HepG2 (cell line): ENCODE data around the gene HACD2. TPM values are rescaled to one million over a fixed set of nuclear protein-coding genes. Genes with fewer than 3 reads are reported as not detected.
"Not testable (repeated sequence)": the region's sequence is repeated elsewhere in the genome, so short reads cannot be mapped to it uniquely, and the experiment has no call there.

Experiments
- ATAC-seq: fragments of 200-7000 bp; cut with Tn5 transposase; 3 replicates; pipeline ENCODE4 v1.9.1; 2020; ENCODE audit warnings: mild to moderate bottlenecking, moderate library complexity
- BruUV-seq: library from RNA; stranded (reverse); fragments of 400-500 nt; replicated peaks from 2 replicates; lab custom pipeline; 2021; lab: Mats Ljungman, UMichigan
- CTCF ChIA-PET: fragments of 300-600 bp; formaldehyde crosslinking; extraction: SDS; loops from one replicate; lab custom pipeline; 2021; ENCODE audit warnings: low total read pairs, inconsistent platforms, low intra/inter-chr PET ratio; lab: Yijun Ruan, JAX
- POLR2A ChIA-PET: fragments of 350-600 bp; sonication (Branson Sonifier 250); formaldehyde crosslinking; loops from one replicate; lab custom pipeline; 2020; ENCODE audit warnings: antibody characterized with exemption, inconsistent platforms; lab: Yijun Ruan, JAX
- DNase-seq: peaks from one replicate; pipeline ENCODE4 v3.0.0-alpha.2; 2015; ENCODE audit warnings: low spot score
- FAIRE-seq: peaks from 3 replicates; lab custom pipeline; 2011; peaks lifted over from hg19 to GRCh38; lab: Jason Lieb, UNC
- H2AFZ ChIP-seq: one replicate; pipeline ENCODE4 v1.6.1; 2011; ENCODE audit warnings: low read length, inconsistent platforms
- H3K27ac ChIP-seq: fragments of 300-600 bp; 3 replicates; pipeline ENCODE4 v1.8.0; 2011; ENCODE audit warnings: mixed run types, mild to moderate bottlenecking, mixed read lengths, low read length, inconsistent platforms; ENCODE audit not compliant: insufficient read depth; ENCODE audit errors: extremely low read length
- H3K27me3 ChIP-seq, 2 experiments: fragments of 200-600 bp in 1 of 2; 2 replicates in 1 of 2; 3 replicates in 1 of 2; pipeline versions ENCODE4 v1.6.0 to v1.8.0; 2011; ENCODE audit warnings: low read length in 2 of 2, mild to moderate bottlenecking in 2 of 2, moderate library complexity in 2 of 2, inconsistent platforms in 1 of 2; ENCODE audit not compliant: insufficient read depth in 2 of 2, control insufficient read depth in 1 of 2
- H3K36me3 ChIP-seq, 2 experiments: fragments of 200-600 bp in 1 of 2; replicated peaks in 1 of 2; 2 replicates in 1 of 2; 3 replicates in 1 of 2; pipeline versions ENCODE4 v1.5.1 to v1.8.0; 2011; ENCODE audit warnings: low read length in 2 of 2, inconsistent platforms in 1 of 2; ENCODE audit not compliant: insufficient read depth in 2 of 2, control insufficient read depth in 1 of 2
- H3K4me1 ChIP-seq: 2 replicates; pipeline ENCODE4 v1.5.1; 2012; ENCODE audit warnings: low read length, inconsistent platforms; ENCODE audit not compliant: insufficient read depth
- H3K4me2 ChIP-seq: 2 replicates; pipeline ENCODE4 v1.6.0; 2011; ENCODE audit warnings: low read depth, low read length, inconsistent platforms
- H3K4me3 ChIP-seq, 3 experiments: fragments of 200-600 bp in 1 of 3; sonication (generic), shearing (Covaris generic) in 1 of 3; replicated peaks in 1 of 3; 2 replicates each; pipeline ENCODE4 v1.5.1; 2011 to 2016; ENCODE audit warnings: low read length in 3 of 3, inconsistent platforms in 2 of 3, low read depth in 2 of 3, mild to moderate bottlenecking in 2 of 3, control low read depth in 1 of 3, mixed read lengths in 1 of 3; ENCODE audit not compliant: insufficient read depth in 1 of 3
- H3K79me2 ChIP-seq: one replicate; pipeline ENCODE4 v1.6.1; 2011; ENCODE audit warnings: low read length, inconsistent platforms; ENCODE audit not compliant: insufficient read depth
- H3K9ac ChIP-seq: 2 replicates; pipeline ENCODE4 v1.6.0; 2011; ENCODE audit warnings: mild to moderate bottlenecking, low read depth, low read length, inconsistent platforms; ENCODE audit not compliant: insufficient read depth
- H3K9me3 ChIP-seq: 2 replicates; pipeline ENCODE4 v1.5.1; 2012; ENCODE audit warnings: mild to moderate bottlenecking, low read length
- H4K20me1 ChIP-seq: 2 replicates; pipeline ENCODE4 v1.6.0; 2011; ENCODE audit warnings: inconsistent platforms, mild to moderate bottlenecking, low read length, moderate library complexity; ENCODE audit not compliant: insufficient read depth
- MAFF ChIP-seq: IDR thresholded peaks from 2 replicates; pipeline ENCODE4 v1.6.1; 2011; ENCODE audit warnings: low read depth, low read length, improper control_type of control experiment
- MAFK ChIP-seq, 2 experiments: IDR thresholded peaks in 1 of 2; conservative IDR thresholded peaks in 1 of 2; 2 replicates each; pipeline ENCODE4 v1.6.1; 2011; ENCODE audit warnings: improper control_type of control experiment in 2 of 2, low read length in 2 of 2
- ZBTB8A ChIP-seq: sonication (generic); formaldehyde crosslinking; IDR thresholded peaks from 2 replicates; pipeline ENCODE4 v1.4.0; 2020; ENCODE audit warnings: mild to moderate bottlenecking, low read depth, missing genetic modification reagents, borderline replicate concordance
- ZNF234 ChIP-seq: sonication (generic); formaldehyde crosslinking; conservative IDR thresholded peaks from 2 replicates; pipeline ENCODE4 v1.5.1; 2020; ENCODE audit warnings: mild to moderate bottlenecking, missing genetic modification reagents
- WGBS: methylation state at CpG from one replicate; pipeline ENCODE4 v1.1.6; 2017; ENCODE audit warnings: low lambda C conversion rate; 5-methylcytosine and 5-hydroxymethylcytosine counted together
- in situ Hi-C: cut with HindIII; loops from 2 replicates; pipeline ENCODE4 v1.10.0; 2017; ENCODE audit warnings: low pct_unique_long_range_greater_than_20kb; ENCODE audit not compliant: extremely low pct_ligation_motif_present
- intact Hi-C: fragments of 100-400 bp; cut with micrococcal nuclease; formaldehyde crosslinking; loops from one replicate; pipeline ENCODE4 v1.10.0; 2022; ENCODE audit not compliant: unreplicated experiment
- polyA plus RNA-seq, 8 experiments: library from polyadenylated mRNA; depleted of rRNA in 3 of 8; stranded (reverse) in 7 of 8; unstranded in 1 of 8; fragments of >200 nt; fragmentation: Illumina TruSeq in 4 of 8; extraction: Trizol in 4 of 8; gene quantifications; 2 replicates each; pipeline versions ENCODE4 v1.2.1 to v1.2.3, GENCODE V29; 2011 to 2016; ENCODE audit warnings: low read depth in 4 of 8, missing spikeins in 1 of 8, mixed read lengths in 1 of 8; ENCODE audit not compliant: insufficient read depth in 1 of 8
- total RNA-seq, 5 experiments: library from RNA; depleted of rRNA; stranded (reverse); fragments of >200 nt; fragmentation: Illumina TruSeq; extraction: Trizol; gene quantifications; 2 replicates each; pipeline ENCODE4 v1.2.3, GENCODE V29; 2016; ENCODE audit warnings: low read depth in 1 of 5

Gene HACD2
- total and polyA plus RNA-seq, 2 of the 13 experiments (the other 11 are each of a cell fraction or from before 2014, with no cell fraction given) = 47.0 to 50.4 TPM

- ChIA-PET CTCF (interaction anchor here (4.5 kb wide), 1 partner anchor 160 kb away, joined by 34 read pairs; no protein-coding TSS in a partner anchor), POLR2A (no interaction called here)
- intact Hi-C loops = loop anchor here (1.0 to 5.0 kb wide), 2 partner anchors 159 to 1941 kb away; partner anchors contain the start of gene POLQ
- 84% methylated on average over 5 of the region's 5 CpGs for WGBS
- Histone ChIP-seq H3K4me3 (no peak overlapping the region), H3K9me3 (no peaks in the 10 kb centered on the region), H3K27me3 (no peaks in the 10 kb centered on the region), H3K4me1 (peaks cover 13% of the 10 kb centered on the region), H3K27ac (no peak overlapping the region), H2AFZ (no peak overlapping the region), H3K36me3 (peaks cover 1 to 8% of the 10 kb centered on the region in 2 experiments; a peak in 2 of 5 replicates), H3K79me2 (no peaks in the 10 kb centered on the region), H3K9ac (no peak overlapping the region), H4K20me1 (no peaks in the 10 kb centered on the region), H3K4me2 (no peak overlapping the region)
- FAIRE-seq (no peak), DNase-seq (no peak), ATAC-seq (no peak)
- TF ChIP-seq MAFK (conservative IDR thresholded peaks at IDR 0.05 in 1 of 2, IDR thresholded peaks at IDR 0.05 in 1 of 2; ENCODE audit: low read length in 2 of 2) = peak; percentile 88 to 90
- peak; percentile 85 for TF ChIP-seq MAFF
- no peak for TF ChIP-seq ZBTB8A (CRISPR knock-in tag)
- no peak for TF ChIP-seq ZNF234 (CRISPR knock-in tag)
- in situ Hi-C loops = loop anchor here (5.0 kb wide), 1 partner anchor 156 kb away; no protein-coding TSS in a partner anchor
- no TSS peak for BruUV-seq
These were observed 96.1 kb downstream of the HACD2 start for GRCh38 chr3:123488645-123489347.

DNA sequence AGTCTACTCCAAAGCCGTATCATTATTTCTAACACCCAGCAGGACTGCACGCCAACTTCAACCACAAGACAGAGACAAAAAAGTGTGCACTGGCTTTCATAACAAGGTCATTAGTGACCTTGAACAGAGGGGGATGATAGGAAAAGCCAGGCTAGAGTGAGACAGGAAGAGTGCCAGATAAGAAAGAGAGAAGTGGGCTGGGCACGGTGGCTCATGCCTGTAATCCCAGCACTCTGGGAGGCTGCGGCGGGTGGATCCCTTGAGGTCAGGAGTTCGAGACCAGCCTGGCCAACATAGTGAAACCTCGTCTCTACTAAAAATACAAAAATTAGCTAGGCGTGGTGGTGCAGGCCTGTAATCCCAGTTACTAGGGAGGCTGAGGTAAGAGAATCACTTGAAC is 97.8 kb downstream of the HACD2 start:
- intact Hi-C loops = loop anchor here (5.0 kb wide), 1 partner anchor 1940 kb away; the partner anchor contains the start of gene POLQ
- H3K27ac ChIP-seq, H3K27me3 ChIP-seq, H3K4me2 ChIP-seq, H3K79me2 ChIP-seq, H2AFZ ChIP-seq, H4K20me1 ChIP-seq, H3K9me3 ChIP-seq, POLR2A ChIA-PET, FAIRE-seq, H3K4me3 ChIP-seq, H3K9ac ChIP-seq, H3K36me3 ChIP-seq, BruUV-seq: not testable (repeated sequence)
- 48% methylated on average over 8 of the region's 8 CpGs for WGBS
- ATAC-seq = peak; percentile 12; the same call in 2 of the 3 replicates
- in situ Hi-C loops = loop anchor here (5.0 kb wide), 1 partner anchor 155 kb away; no protein-coding TSS in a partner anchor
- DNase-seq = peak; percentile 5
- H3K4me1 ChIP-seq = peaks cover 13% of the 10 kb centered on the region
- CTCF ChIA-PET = interaction anchor here (4.5 kb wide), 1 partner anchor 158 kb away, joined by 34 read pairs; no protein-coding TSS in a partner anchor
